Measurements from ENCODE around the gene IFNGR1.
"Not testable (repeated sequence)": the region's sequence is repeated elsewhere in the genome, so short reads cannot be mapped to it uniquely, and the experiment has no call there.

IFNGR1 gene

GRCh38 chr6:137213813-137214212 is 5.4 kb downstream of the IFNGR1 start:
- no peak for DNase-seq (ENCODE audit: low read depth in 1 of 2, low spot score in 1 of 2)

GRCh38 chr6:137213331-137213740 is 5.8 kb downstream of the IFNGR1 start:
- DNase-seq (ENCODE audit: low read depth in 1 of 2, low spot score in 1 of 2) = no peak

GRCh38 chr6:137211910-137212309 is 7.3 kb downstream of the IFNGR1 start:
- no peak for DNase-seq (ENCODE audit: low read depth in 1 of 2, low spot score in 1 of 2)

- DNase-seq (ENCODE audit: low read depth in 1 of 2, low spot score in 1 of 2) = no peak
Measured at GRCh38 chr6:137210903-137211302, 8.3 kb downstream of the IFNGR1 start.

GRCh38 chr6:137208279-137208678 is 10.9 kb downstream of the IFNGR1 start:
- no peak for DNase-seq (ENCODE audit: low read depth in 1 of 2, low spot score in 1 of 2)

GRCh38 chr6:137207457-137207856 is 11.7 kb downstream of the IFNGR1 start:
- DNase-seq (ENCODE audit: low read depth in 1 of 2, low spot score in 1 of 2) = not testable (repeated sequence)

GRCh38 chr6:137206577-137206976 is 12.6 kb downstream of the IFNGR1 start:
- DNase-seq (ENCODE audit: low read depth in 1 of 2, low spot score in 1 of 2) = no peak

GRCh38 chr6:137203256-137203655 is 15.9 kb downstream of the IFNGR1 start:
- DNase-seq (ENCODE audit: low read depth in 1 of 2, low spot score in 1 of 2) = no peak

GRCh38 chr6:137202078-137202477 is 17.1 kb downstream of the IFNGR1 start:
- no peak for DNase-seq (ENCODE audit: low read depth in 1 of 2, low spot score in 1 of 2)

GRCh38 chr6:137201006-137201405 is 18.2 kb downstream of the IFNGR1 start:
- no peak for DNase-seq (ENCODE audit: low read depth in 1 of 2, low spot score in 1 of 2)

- no peak for DNase-seq (ENCODE audit: low read depth in 1 of 2, low spot score in 1 of 2)
Measured at GRCh38 chr6:137200288-137200687, 18.9 kb downstream of the IFNGR1 start.

- no peak for DNase-seq (ENCODE audit: low read depth in 1 of 2, low spot score in 1 of 2)
Measured at GRCh38 chr6:137197684-137198645, 21.2 kb downstream of the IFNGR1 start.

- DNase-seq (ENCODE audit: low read depth in 1 of 2, low spot score in 1 of 2) = no peak
Measured at GRCh38 chr6:137193256-137194070, 25.7 kb downstream of the IFNGR1 start.

GRCh38 chr6:137192821-137193220 is 26.4 kb downstream of the IFNGR1 start:
- DNase-seq (ENCODE audit: low read depth in 1 of 2, low spot score in 1 of 2) = no peak

GRCh38 chr6:137191670-137192069 is 27.5 kb downstream of the IFNGR1 start:
- DNase-seq (ENCODE audit: low read depth in 1 of 2, low spot score in 1 of 2) = no peak

- DNase-seq (ENCODE audit: low read depth in 1 of 2, low spot score in 1 of 2) = no peak
Measured at GRCh38 chr6:137191236-137191635, 27.9 kb downstream of the IFNGR1 start.

- DNase-seq (ENCODE audit: low read depth in 1 of 2, low spot score in 1 of 2) = no peak
Measured at GRCh38 chr6:137190583-137191094, 28.5 kb downstream of the IFNGR1 start.

GRCh38 chr6:137188855-137189254 is 30.3 kb downstream of the IFNGR1 start:
- DNase-seq (ENCODE audit: low read depth in 1 of 2, low spot score in 1 of 2) = no peak

GRCh38 chr6:137185290-137185689 is 33.9 kb downstream of the IFNGR1 start:
- no peak for DNase-seq (ENCODE audit: low read depth in 1 of 2, low spot score in 1 of 2)

GRCh38 chr6:137182654-137183073 is 36.5 kb downstream of the IFNGR1 start:
- no peak for DNase-seq (ENCODE audit: low read depth in 1 of 2, low spot score in 1 of 2)

GRCh38 chr6:137181891-137182653 is 37.1 kb downstream of the IFNGR1 start:
- no peak for DNase-seq (ENCODE audit: low read depth in 1 of 2, low spot score in 1 of 2)

All from activated CD4-positive, alpha-beta T cell treated with anti-CD3 and anti-CD28 coated beads, Interleukin-2, amount 50 U/mL, for 24 hours (primary cell).